MCF 10A (cell line): Measurements from ENCODE around the gene ME3. TPM values are rescaled to one million over a fixed set of nuclear protein-coding genes. Genes with fewer than 3 reads are reported as not detected.
A peak's percentile ranks its signal among the peaks of the same experiment; 100 is the strongest.

ENCODE experiments used
- BruUV-seq: library from RNA; stranded (reverse); fragments of 400-500 nt; replicated peaks from 2 replicates; lab custom pipeline; 2021; lab: Mats Ljungman, UMichigan
- CTCF ChIA-PET: fragments of 300-600 bp; sonication (Branson Sonifier 250); formaldehyde crosslinking; extraction: SDS; loops from one replicate; lab custom pipeline; 2021; ENCODE audit warnings: antibody characterized with exemption, inconsistent platforms; lab: Yijun Ruan, JAX
- POLR2A ChIA-PET: fragments of 300-600, 350-650 bp; sonication (Branson Sonifier 250); formaldehyde crosslinking; extraction: SDS; loops from one replicate; lab custom pipeline; 2020; ENCODE audit warnings: antibody characterized with exemption, inconsistent platforms; lab: Yijun Ruan, JAX
- DNase-seq: peaks from one replicate; pipeline ENCODE4 v3.0.0-alpha.2; 2018; ENCODE audit not compliant: unreplicated experiment
- H3K27ac Mint-ChIP-seq: one replicate; pipeline ENCODE4 v1.8.0; 2022; ENCODE audit warnings: mild to moderate bottlenecking, low read depth, mixed read lengths; ENCODE audit not compliant: unreplicated experiment
- H3K27me3 Mint-ChIP-seq: one replicate; pipeline ENCODE4 v1.8.0; 2022; ENCODE audit warnings: mixed read lengths; ENCODE audit not compliant: insufficient read depth, unreplicated experiment
- H3K36me3 Mint-ChIP-seq: one replicate; pipeline ENCODE4 v1.8.0; 2022; ENCODE audit warnings: mild to moderate bottlenecking, moderate library complexity, mixed read lengths; ENCODE audit not compliant: insufficient read depth, unreplicated experiment
- H3K4me1 Mint-ChIP-seq: one replicate; pipeline ENCODE4 v1.8.0; 2022; ENCODE audit warnings: mixed read lengths; ENCODE audit not compliant: insufficient read depth, unreplicated experiment
- H3K4me3 Mint-ChIP-seq: one replicate; pipeline ENCODE4 v1.8.0; 2022; ENCODE audit warnings: mild to moderate bottlenecking, moderate library complexity, mixed read lengths; ENCODE audit not compliant: unreplicated experiment
- H3K9me3 Mint-ChIP-seq: one replicate; pipeline ENCODE4 v1.8.0; 2022; ENCODE audit warnings: mixed read lengths; ENCODE audit not compliant: unreplicated experiment
- intact Hi-C: fragments of 100-400 bp; cut with micrococcal nuclease; formaldehyde crosslinking; loops from 2 replicates; pipeline ENCODE4 v1.14.1; 2022
- total RNA-seq: library from RNA; stranded (reverse); gene quantifications from 2 replicates; pipeline ENCODE4 v1.2.3, GENCODE V29; 2022
- TF ChIP-seq, protein P1 (sequence below): fragments of 200-600 bp; IDR thresholded peaks from one replicate; pipeline ENCODE4 v1.8.0; 2022; ENCODE audit warnings: antibody characterized with exemption, mild to moderate bottlenecking; ENCODE audit not compliant: unreplicated experiment

Gene ME3
- total RNA-seq, 1 experiment from 2014 or later: not detected

DNA sequence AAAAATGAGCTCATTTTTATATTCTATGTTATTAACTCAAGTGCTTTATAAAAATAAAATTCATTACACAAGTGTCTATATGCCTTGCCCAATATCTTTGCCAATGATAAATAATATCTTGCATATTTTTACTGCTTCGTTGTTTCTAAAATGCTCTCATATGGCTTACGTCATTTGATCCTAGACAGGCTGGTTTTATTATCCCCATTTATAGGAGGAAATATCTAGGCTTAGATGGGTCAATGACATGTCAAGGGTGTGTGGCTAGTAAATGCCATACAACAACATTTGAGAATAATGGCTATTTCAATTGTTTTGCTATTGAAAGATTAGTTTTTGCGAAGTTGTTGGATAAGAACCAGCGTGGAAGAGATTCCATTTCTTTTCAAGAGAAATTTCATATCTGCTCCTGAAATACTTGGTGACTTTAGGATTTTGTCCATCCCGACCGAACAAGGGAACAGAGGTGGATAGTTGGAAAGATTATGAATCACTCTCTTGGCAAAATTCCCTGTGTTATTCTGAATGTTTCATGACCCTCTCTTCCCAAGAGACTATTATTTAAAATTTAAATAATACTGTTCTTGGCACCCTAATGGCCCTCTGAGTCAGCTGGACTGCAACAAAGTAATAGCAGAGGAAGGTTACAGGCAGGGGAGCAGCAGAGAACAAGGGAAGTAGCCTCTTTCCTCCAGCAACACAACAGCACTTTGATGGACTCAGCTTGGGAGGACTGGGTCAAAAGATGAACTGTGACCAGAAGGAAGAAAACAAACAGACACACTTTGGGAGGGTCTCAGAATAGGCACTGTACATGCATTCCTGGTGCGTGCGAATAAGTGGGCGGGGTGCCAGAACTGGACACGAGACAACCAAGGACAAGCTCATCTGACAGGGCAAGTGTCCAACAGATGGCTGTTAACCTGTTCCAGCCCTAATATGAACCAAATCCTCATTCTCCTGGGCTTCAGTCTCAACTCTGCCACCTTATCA lies 94.5 kb downstream of the ME3 start:
- no TSS peak for BruUV-seq
- peak overlapping the region; percentile 56 for H3K4me3 Mint-ChIP-seq
- intact Hi-C loops: loop anchor here (5.0 kb wide), 1 partner anchor 66 kb away; no protein-coding TSS in a partner anchor

DNA sequence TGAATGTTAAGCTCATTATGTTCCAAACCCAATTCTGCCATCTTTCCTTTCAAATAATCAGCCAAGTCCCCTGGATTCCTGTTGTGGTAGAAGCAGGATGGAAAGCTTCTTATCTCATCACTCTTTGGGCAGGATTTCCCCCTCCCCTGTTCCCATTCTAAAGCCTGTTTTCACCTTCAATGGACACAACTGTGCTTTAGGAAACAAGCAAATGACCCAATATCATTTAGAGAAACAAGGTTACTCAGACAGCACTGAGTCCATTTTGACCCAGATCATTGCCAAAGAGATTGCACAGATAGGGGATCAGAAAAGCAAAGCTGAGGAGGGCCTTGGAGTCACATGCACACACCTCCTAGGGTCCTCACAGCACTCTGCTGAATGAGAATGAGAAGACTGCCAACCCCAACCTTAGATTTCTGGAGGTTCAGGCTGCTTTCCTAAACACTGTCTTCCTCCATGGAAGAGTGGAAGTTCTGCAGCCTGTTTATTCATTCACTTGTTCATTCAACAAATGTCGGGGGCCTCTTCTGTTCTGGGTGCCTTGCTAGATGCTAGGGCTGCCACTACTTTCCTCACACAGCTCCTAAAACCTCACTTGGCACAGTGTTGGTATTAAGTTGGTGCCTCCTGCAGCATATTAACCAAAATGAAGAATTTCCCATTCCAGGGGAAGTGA lies 95.3 kb downstream of the ME3 start:
- Mint-ChIP-seq H3K36me3 (no peaks in the 10 kb centered on the region), H3K4me3 (no peak overlapping the region), H3K27ac (no peak overlapping the region), H3K9me3 (no peaks in the 10 kb centered on the region), H3K4me1 (peaks cover 22% of the 10 kb centered on the region), H3K27me3 (no peaks in the 10 kb centered on the region)
- ChIA-PET CTCF (interaction anchor here (0.6 to 1.3 kb wide), 3 partner anchors 31 to 170 kb away, joined by 3 to 4 read pairs (median 3); no protein-coding TSS in a partner anchor), POLR2A (interaction anchor here (0.6 kb wide), 1 partner anchor 102 kb away, joined by 3 read pairs; no protein-coding TSS in a partner anchor)
- intact Hi-C loops: loop anchor here (5.0 kb wide), 1 partner anchor 65 kb away; no protein-coding TSS in a partner anchor
- TF ChIP-seq, protein P1, sequence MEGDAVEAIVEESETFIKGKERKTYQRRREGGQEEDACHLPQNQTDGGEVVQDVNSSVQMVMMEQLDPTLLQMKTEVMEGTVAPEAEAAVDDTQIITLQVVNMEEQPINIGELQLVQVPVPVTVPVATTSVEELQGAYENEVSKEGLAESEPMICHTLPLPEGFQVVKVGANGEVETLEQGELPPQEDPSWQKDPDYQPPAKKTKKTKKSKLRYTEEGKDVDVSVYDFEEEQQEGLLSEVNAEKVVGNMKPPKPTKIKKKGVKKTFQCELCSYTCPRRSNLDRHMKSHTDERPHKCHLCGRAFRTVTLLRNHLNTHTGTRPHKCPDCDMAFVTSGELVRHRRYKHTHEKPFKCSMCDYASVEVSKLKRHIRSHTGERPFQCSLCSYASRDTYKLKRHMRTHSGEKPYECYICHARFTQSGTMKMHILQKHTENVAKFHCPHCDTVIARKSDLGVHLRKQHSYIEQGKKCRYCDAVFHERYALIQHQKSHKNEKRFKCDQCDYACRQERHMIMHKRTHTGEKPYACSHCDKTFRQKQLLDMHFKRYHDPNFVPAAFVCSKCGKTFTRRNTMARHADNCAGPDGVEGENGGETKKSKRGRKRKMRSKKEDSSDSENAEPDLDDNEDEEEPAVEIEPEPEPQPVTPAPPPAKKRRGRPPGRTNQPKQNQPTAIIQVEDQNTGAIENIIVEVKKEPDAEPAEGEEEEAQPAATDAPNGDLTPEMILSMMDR: no peak
- no peak for DNase-seq
- BruUV-seq: no TSS peak

More for the DNA sequence above, 94.5 kb downstream of the ME3 start:
- H3K36me3 Mint-ChIP-seq: no peaks in the 10 kb centered on the region
- CTCF ChIA-PET: interaction anchor here (0.6 to 1.3 kb wide), 3 partner anchors 10 to 93 kb away, joined by 3 to 4 read pairs (median 3); no protein-coding TSS in a partner anchor
- POLR2A ChIA-PET: interaction anchor here (0.6 to 1.1 kb wide), 2 partner anchors 17 to 103 kb away, joined by 3 read pairs; no protein-coding TSS in a partner anchor
- TF ChIP-seq, protein P1: no peak
- H3K4me1 Mint-ChIP-seq: peaks cover 22% of the 10 kb centered on the region
- no peak overlapping the region for H3K27ac Mint-ChIP-seq
- DNase-seq: peak; percentile 92
- no peaks in the 10 kb centered on the region for H3K9me3 Mint-ChIP-seq
- H3K27me3 Mint-ChIP-seq: no peaks in the 10 kb centered on the region

DNA sequence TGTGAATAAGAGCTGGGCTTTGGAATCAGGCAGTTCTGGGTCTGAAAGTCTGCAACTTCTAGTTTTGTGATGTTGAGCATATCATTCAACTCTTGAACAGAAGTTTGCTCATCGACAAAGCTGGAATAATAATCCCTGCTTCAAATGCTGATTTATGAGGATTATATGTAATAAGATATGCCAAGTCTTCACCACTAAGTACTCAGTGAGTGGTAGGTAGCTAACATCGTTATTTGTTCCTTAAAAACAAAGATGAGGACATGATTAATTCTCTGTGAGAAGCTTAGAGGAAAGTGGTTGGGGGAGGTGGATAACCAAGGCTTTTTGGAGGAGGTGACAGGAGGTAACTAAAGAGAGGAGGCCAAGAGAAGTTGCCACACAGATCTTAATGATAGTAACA lies 96.5 kb downstream of the ME3 start:
- Mint-ChIP-seq H3K27me3 (no peaks in the 10 kb centered on the region), H3K4me1 (peaks cover 22% of the 10 kb centered on the region)
- BruUV-seq: no TSS peak

More for the DNA sequence above, 96.5 kb downstream of the ME3 start:
- TF ChIP-seq, protein P1: no peak
- Mint-ChIP-seq H3K9me3 (no peaks in the 10 kb centered on the region), H3K4me3 (no peak overlapping the region), H3K36me3 (no peaks in the 10 kb centered on the region), H3K27ac (no peak overlapping the region)
- POLR2A ChIA-PET: interaction anchor here (0.7 to 1.1 kb wide), 2 partner anchors 25 to 52 kb away, joined by 3 read pairs; no protein-coding TSS in a partner anchor
- no peak for DNase-seq
- intact Hi-C loops: loop anchor here (5.0 kb wide), 1 partner anchor 64 kb away; no protein-coding TSS in a partner anchor
- CTCF ChIA-PET: interaction anchor here (0.6 kb wide), 1 partner anchor 24 kb away, joined by 3 read pairs; no protein-coding TSS in a partner anchor
